ENCODE results near the gene CLDN17.

Gene CLDN17

GRCh38 chr21:30146558-30147282 lies 19.9 kb downstream of the CLDN17 start (continued):
- TF ChIP-seq ZFP30 (CRISPR knock-in tag; IDR thresholded peaks at IDR 0.05) (no peak), TCF4 (CRISPR knock-in tag; IDR thresholded peaks at IDR 0.05; ENCODE audit: borderline replicate concordance) (no peak), OSR1 (CRISPR knock-in tag; IDR thresholded peaks at IDR 0.05) (no peak)

- TF ChIP-seq ZC3H10 (CRISPR knock-in tag; IDR thresholded peaks at IDR 0.05) (no peak), GLIS3 (CRISPR knock-in tag; IDR thresholded peaks at IDR 0.05) (no peak), BACH2 (CRISPR knock-in tag; IDR thresholded peaks at IDR 0.05; ENCODE audit: borderline replicate concordance) (no peak), ESRRG (CRISPR knock-in tag; IDR thresholded peaks at IDR 0.05) (no peak), TSHZ2 (CRISPR knock-in tag; IDR thresholded peaks at IDR 0.05) (no peak), PPARA (CRISPR knock-in tag; IDR thresholded peaks at IDR 0.05; ENCODE audit: borderline replicate concordance) (no peak), OSR1 (CRISPR knock-in tag; IDR thresholded peaks at IDR 0.05) (no peak), ISL1 (CRISPR knock-in tag; IDR thresholded peaks at IDR 0.05) (no peak), ZNF8 (CRISPR knock-in tag; IDR thresholded peaks at IDR 0.05) (no peak), ZFP30 (CRISPR knock-in tag; IDR thresholded peaks at IDR 0.05) (no peak), PATZ1 (CRISPR knock-in tag; IDR thresholded peaks at IDR 0.05; ENCODE audit: borderline replicate concordance) (no peak), CSRNP3 (CRISPR knock-in tag; IDR thresholded peaks at IDR 0.05) (no peak), ARNTL (CRISPR knock-in tag; IDR thresholded peaks at IDR 0.05; ENCODE audit: borderline replicate concordance, low read depth) (no peak), TCF4 (CRISPR knock-in tag; IDR thresholded peaks at IDR 0.05; ENCODE audit: borderline replicate concordance) (no peak), CSDC2 (CRISPR knock-in tag; IDR thresholded peaks at IDR 0.05) (no peak), RARB (CRISPR knock-in tag; IDR thresholded peaks at IDR 0.05) (no peak), CREB5 (CRISPR knock-in tag; IDR thresholded peaks at IDR 0.05; ENCODE audit: low read depth) (no peak), POU6F1 (CRISPR knock-in tag; IDR thresholded peaks at IDR 0.05; ENCODE audit: borderline replicate concordance, low read depth) (no peak), SNAI2 (CRISPR knock-in tag; IDR thresholded peaks at IDR 0.05) (no peak), ZNF70 (CRISPR knock-in tag; IDR thresholded peaks at IDR 0.05) (no peak)
- no peak for ATAC-seq
These were observed 28.1 kb downstream of the CLDN17 start for GRCh38 chr21:30138483-30138882.

GRCh38 chr21:30129246-30129645 lies 37.4 kb downstream of the CLDN17 start:
- no peak for ATAC-seq
- TF ChIP-seq ZFP3 (CRISPR knock-in tag; IDR thresholded peaks at IDR 0.05) (no peak), PPARA (CRISPR knock-in tag; IDR thresholded peaks at IDR 0.05; ENCODE audit: borderline replicate concordance) (no peak), ZC3H10 (CRISPR knock-in tag; IDR thresholded peaks at IDR 0.05) (no peak), ARNTL (CRISPR knock-in tag; IDR thresholded peaks at IDR 0.05; ENCODE audit: borderline replicate concordance, low read depth) (no peak), BACH2 (CRISPR knock-in tag; IDR thresholded peaks at IDR 0.05; ENCODE audit: borderline replicate concordance) (no peak), ZNF70 (CRISPR knock-in tag; IDR thresholded peaks at IDR 0.05) (no peak), CSRNP3 (CRISPR knock-in tag; IDR thresholded peaks at IDR 0.05) (no peak), ZFP30 (CRISPR knock-in tag; IDR thresholded peaks at IDR 0.05) (no peak), GLIS3 (CRISPR knock-in tag; IDR thresholded peaks at IDR 0.05) (no peak), TSHZ2 (CRISPR knock-in tag; IDR thresholded peaks at IDR 0.05) (no peak)

All from SK-N-SH treated with all-trans-retinoic acid at 6 μM for 48 hours (cell line).